GM12801 (cell line): Measurements from ENCODE around the gene SCAMP4.

Source experiments
- TF ChIP-seq, protein P1 (sequence below): IDR thresholded peaks from one replicate; pipeline ENCODE4 v1.5.1; 2011; ENCODE audit warnings: control low read depth; ENCODE audit not compliant: insufficient read length; ENCODE audit errors: extremely low read depth

Gene SCAMP4

DNA sequence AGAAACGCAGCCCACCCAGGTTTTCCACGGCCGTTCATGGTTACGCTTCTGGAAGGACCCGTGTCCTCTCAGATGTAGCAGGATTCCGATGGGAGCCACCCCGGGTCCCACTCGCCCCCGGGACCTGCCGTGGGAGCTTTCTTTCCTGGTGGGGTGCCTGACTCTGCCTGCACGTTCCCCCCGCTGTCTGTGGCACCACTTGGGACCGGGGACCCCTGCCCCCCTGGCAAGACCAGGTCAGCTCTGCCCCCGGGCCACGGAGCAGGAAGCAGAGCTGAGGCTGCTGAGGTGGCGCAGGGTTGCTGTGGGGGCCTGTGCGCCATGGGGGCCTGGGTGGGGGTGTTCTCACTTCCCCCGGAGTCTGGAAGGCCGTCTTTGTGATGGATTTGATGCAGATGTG, 47.8 kb downstream of the SCAMP4 start:
- TF ChIP-seq, protein P1, sequence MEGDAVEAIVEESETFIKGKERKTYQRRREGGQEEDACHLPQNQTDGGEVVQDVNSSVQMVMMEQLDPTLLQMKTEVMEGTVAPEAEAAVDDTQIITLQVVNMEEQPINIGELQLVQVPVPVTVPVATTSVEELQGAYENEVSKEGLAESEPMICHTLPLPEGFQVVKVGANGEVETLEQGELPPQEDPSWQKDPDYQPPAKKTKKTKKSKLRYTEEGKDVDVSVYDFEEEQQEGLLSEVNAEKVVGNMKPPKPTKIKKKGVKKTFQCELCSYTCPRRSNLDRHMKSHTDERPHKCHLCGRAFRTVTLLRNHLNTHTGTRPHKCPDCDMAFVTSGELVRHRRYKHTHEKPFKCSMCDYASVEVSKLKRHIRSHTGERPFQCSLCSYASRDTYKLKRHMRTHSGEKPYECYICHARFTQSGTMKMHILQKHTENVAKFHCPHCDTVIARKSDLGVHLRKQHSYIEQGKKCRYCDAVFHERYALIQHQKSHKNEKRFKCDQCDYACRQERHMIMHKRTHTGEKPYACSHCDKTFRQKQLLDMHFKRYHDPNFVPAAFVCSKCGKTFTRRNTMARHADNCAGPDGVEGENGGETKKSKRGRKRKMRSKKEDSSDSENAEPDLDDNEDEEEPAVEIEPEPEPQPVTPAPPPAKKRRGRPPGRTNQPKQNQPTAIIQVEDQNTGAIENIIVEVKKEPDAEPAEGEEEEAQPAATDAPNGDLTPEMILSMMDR = no peak

DNA sequence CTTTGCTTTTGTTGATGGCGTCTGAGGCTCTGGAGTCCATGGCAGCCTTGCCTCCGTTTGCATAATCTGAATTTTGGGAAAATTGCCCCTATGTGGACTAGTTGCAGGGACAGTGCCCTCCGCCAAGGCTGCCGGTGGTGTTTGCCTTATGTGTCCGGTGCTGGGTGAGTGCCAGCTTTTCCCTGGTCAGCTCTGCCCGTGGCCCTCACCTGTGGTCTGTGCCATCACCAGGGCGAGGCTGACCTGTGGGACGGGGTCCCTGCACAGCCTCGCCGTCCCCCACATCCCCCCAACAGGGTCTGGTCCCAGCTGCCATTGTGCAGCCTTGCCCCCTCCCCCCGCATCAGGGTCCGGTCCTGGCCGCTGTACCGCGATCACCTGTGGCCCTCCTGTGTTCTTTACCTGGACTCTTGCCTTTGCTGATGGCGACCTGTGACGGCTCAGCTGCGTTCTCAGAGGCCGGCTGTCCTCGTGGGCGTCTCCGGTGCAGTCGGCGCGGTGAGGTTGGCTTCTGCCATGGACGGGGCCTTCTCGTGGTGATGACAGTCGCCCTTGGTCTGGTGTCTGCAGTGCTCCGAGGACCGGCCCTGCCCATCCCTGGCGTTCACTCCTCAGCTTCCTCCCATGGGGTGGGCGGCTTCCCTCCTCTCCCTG, 48.4 kb downstream of the SCAMP4 start:
- TF ChIP-seq, protein P1 = no peak

DNA sequence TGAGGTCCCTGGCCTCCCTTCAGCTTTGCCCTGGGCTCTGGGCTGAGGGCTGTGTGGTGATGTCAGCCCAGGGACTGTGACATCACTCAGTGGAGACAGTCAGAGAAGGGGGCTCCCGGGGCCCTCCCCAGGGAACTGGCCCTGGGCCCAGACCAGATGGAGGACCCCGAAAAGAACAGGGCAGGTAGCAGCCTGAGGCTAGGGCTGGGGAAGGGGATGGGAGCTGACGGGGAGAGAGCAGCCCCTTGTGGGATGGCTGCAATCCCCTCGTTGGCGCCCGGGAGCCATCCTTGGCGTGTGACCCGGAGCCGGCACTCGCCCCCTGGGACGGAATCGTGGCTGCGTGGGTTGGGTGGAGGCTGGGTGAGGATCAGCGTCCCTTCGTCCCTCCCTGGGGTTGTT, 49.3 kb downstream of the SCAMP4 start:
- TF ChIP-seq, protein P1 = no peak

DNA sequence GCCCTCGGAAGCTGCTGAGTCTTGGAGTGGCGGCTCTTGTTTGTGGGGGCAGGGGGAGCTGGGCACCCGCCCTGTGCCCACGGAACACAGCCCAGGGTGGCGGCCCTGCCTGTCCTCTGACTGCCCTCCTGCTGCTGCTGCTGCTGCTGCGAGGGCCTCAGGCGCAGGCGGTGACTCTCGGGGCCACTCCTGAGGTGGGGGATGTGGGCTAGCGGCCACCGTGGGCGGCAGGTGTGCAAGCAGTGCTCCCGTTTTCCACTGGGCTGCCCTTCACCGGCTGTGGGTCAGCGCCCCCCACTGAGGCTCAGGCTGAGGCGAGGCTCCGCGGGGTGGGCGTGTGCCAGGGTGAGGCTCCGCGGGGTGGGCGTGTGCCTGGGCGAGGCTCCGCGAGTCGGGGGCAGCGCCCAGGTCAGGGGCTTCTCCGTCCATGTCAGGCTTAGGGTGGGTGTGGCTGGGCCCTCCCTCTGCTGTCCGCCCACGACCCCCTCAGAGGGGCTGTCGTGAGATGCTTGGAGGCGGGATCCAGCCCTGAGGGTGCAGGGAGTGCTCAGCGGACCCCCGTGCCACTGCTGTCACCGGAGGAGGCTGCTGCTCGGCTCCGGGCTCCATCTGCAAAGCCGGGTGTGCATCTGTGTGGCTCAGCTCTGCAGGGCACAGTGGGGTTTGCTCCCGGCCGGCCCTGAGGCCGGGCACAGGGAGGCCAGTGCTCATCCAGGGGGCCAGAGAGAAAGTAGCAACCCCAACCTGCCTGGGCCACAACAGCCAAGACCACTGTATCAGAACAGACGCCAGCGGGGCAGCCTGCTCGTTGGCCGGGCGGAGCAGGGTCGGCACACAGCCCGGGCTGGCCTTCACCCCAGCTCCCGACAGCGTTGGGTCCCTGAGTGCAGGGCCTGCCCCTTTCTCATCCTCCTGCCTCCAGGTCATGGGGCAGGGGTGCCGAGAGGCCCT, 50.2 kb downstream of the SCAMP4 start:
- TF ChIP-seq, protein P1 = no peak

DNA sequence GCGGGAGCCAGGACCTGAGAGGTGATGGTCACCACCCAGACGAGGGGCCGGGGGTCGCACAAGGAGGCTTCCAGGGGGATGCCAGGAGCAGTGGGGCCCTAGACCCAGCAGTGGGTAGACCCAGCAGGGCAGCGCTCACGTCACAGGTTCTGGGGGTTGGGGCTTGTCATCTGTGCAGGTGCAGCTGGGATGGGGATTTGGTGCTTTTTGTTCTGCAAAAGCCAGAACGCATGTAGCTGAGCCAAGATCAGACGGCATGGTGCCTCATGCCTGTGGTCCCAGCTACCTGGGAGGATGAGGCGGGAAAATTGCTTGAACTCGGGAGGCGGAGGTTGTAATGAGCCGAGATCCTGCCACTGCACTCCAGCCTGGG, 50.9 kb downstream of the SCAMP4 start:
- TF ChIP-seq, protein P1 = no peak

DNA sequence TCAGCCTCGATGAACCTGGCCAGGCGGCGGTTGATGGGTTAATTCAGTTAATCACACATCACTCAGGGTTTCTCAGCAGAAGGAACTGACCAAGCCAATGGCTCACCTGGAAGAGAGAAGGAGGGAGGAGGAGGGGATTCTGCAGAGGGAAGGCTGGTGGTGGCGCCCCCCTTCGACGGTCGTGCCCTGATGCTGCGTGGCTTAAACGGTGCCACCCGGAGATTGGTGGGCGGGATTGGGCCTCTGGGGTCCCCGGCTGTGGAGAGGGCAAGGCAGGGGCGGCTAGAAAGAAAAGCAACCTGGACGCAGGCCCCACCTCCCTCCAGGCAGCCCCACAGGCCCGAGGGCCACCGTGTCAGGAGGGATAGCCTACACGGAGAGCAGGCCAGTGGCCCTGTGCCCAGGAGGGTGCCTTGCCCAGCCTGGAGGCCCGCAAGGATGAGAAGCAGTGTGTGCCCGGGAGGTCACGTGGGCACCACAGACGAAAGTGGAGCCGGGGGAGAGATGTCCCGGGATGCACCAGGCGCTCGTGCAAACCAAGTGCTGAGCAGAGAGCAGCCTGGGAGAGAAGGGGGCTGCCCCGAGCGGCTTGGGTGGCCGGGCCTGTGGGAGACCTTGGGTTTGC, 51.8 kb downstream of the SCAMP4 start:
- TF ChIP-seq, protein P1 = no peak

DNA sequence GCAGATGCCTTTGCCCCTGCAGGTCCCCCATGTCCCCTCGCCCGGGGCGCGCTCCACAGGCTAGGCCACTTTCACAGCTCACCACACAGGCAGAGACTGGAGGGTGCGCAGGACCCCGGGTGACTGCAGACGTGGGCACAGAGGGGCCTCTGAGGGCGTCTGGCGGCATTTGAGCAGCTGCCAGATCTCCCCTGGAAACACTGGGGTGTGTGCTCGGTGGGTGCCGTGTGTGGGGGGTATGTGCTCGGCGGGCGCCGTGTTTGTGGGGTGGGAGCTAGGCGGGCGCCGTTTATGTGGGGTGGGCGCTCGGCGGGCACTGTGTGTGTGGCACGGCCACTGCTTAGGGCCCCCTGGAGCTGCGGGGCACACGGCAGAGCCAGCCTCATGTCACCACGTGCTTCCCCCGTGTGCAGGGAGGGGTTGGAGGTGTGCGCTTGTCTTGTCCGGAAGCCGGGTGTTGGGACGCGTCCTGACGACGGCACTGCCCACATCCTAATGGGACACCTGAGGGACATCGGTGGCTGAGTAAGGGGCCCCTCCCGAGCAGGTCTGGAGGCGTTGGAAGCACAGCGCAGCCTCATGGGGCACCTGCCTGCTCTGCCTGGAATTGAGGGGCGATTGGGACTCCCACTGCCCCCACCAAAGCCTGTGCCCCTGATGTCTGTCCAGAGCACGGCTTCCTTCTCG, 52.5 kb downstream of the SCAMP4 start:
- TF ChIP-seq, protein P1 = no peak
